Measurements from ENCODE around the gene COL21A1.

Gene COL21A1

GRCh38 chr6:56188429-56188828, 59.0 kb downstream of the COL21A1 start:
- DNase-seq (ENCODE audit: low read depth in 2 of 2): no peak

- no peak for DNase-seq (ENCODE audit: low read depth in 2 of 2)
Measured at GRCh38 chr6:56187686-56188085, 59.7 kb downstream of the COL21A1 start.

GRCh38 chr6:56176741-56177140, 70.6 kb downstream of the COL21A1 start:
- DNase-seq (ENCODE audit: low read depth in 2 of 2): no peak

- DNase-seq (ENCODE audit: low read depth in 2 of 2): no peak
Measured at GRCh38 chr6:56173228-56173627, 74.2 kb downstream of the COL21A1 start.

- DNase-seq (ENCODE audit: low read depth in 2 of 2): no peak
Measured at GRCh38 chr6:56172144-56172543, 75.2 kb downstream of the COL21A1 start.

- DNase-seq (ENCODE audit: low read depth in 2 of 2): no peak
Measured at GRCh38 chr6:56169366-56169765, 78.0 kb downstream of the COL21A1 start.

GRCh38 chr6:56168596-56168995, 78.8 kb downstream of the COL21A1 start:
- no peak for DNase-seq (ENCODE audit: low read depth in 2 of 2)

- DNase-seq (ENCODE audit: low read depth in 2 of 2): no peak
Measured at GRCh38 chr6:56162081-56162480, 85.3 kb downstream of the COL21A1 start.

GRCh38 chr6:56160489-56160888, 86.9 kb downstream of the COL21A1 start:
- DNase-seq (ENCODE audit: low read depth in 2 of 2): no peak

- no peak for DNase-seq (ENCODE audit: low read depth in 2 of 2)
Measured at GRCh38 chr6:56158571-56158970, 88.8 kb downstream of the COL21A1 start.

DNA sequence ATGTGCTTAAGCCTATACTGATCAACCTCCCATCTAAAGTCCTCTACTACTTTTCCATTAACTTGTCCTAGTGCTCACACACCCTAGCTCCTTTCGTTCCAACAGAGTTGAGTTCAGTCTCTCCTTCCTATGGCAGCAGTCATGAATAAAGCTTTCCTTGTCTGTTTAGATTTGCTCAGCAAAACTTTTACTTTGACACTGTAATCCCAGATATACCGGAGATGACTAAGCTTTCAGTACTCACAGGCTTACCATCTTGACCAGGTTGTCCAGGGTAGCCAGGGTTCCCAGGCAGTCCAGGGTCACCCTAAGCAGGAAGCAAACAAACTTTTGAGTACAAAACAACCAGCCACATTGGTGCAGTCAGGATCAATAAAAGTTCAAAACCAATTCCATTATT, 90.7 kb downstream of the COL21A1 start:
- DNase-seq (ENCODE audit: low read depth in 2 of 2): no peak

GRCh38 chr6:56155634-56156141, 91.7 kb downstream of the COL21A1 start:
- DNase-seq (ENCODE audit: low read depth in 2 of 2): no peak

GRCh38 chr6:56154076-56154475, 93.3 kb downstream of the COL21A1 start:
- DNase-seq (ENCODE audit: low read depth in 2 of 2): no peak

DNA sequence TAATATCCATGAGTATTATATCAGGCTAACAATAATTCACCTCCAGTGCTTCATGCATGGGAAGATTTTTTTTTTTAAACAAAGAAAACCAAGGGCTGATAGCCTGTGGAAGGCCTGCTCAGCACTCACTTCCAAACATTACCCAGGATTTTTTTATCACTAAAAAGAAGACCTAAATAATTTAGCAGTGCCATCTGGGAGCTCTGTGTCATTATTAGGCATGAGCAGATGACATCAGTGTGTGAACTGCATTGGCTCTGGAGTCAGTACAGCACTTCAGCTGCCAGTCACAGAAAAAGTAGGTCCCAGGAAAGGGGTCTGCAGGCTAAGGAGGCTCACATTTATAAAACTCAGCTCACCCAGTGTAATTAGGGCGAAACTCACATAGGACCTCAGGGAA, 94.8 kb downstream of the COL21A1 start:
- no peak for DNase-seq (ENCODE audit: low read depth in 2 of 2)

DNA sequence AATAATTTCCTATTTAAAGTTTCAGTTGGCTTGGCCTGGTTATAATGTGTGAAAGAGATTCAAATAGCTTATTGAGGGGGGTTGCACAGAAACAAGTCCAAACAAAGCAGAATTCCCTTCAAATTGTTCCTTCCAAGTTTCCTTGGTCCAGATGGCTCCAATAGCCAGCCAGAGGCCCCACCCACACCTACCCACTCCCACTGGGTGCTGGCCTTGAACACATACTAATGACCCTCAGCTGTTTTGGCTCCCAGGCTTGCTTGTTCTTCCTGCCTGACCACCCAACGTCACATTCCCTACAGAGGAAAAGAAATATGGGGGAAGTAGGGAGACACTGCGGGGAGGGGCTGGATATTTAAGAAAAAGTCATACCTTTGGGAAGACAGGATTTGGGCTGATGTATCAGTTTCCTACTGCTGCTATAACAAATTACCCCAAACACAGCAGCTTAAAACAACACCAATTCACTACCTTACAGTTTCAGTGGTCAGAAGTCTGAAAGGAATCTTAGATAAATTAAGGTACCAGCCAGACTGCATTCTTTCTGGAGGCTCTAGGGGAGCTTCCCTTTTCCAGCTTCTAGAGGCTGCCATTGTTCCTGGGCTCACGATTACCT, 95.7 kb downstream of the COL21A1 start:
- DNase-seq (ENCODE audit: low read depth in 2 of 2): no peak

DNA sequence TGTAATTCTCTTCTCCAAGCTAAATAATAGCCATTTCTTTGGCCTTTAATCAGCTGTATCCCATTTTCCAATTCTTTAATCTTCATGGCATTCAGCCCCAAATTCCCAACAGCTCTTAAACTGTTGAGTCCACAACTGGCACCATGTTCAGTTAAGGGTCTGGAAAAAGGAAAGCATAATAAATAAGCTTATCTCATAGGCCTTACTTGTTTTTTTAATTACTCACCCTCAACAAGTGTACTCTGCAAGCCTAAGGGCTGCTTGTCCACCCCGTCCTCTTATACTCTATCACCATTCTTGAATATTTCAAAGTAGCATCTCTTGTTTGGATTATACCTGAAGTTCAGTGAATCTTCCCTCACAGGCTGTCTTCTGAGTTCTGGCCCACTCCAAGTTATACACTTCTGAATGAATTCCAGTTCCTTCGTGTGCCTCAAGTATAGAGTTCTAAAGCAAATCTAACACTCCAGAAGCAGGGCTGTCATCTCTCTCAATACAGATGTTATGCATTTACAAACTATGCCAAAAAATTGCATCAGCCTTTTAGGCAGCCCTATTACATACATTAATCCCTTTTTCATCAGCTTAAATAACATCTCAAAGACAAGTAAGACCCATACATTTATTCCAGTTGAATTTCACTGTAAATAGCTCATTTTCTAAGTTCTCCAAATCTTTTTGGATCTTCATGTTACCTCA, 98.7 kb downstream of the COL21A1 start:
- DNase-seq (ENCODE audit: low read depth in 2 of 2): no peak

- no peak for DNase-seq (ENCODE audit: low read depth in 2 of 2)
Measured at GRCh38 chr6:56147766-56148165, 99.6 kb downstream of the COL21A1 start.

DNA sequence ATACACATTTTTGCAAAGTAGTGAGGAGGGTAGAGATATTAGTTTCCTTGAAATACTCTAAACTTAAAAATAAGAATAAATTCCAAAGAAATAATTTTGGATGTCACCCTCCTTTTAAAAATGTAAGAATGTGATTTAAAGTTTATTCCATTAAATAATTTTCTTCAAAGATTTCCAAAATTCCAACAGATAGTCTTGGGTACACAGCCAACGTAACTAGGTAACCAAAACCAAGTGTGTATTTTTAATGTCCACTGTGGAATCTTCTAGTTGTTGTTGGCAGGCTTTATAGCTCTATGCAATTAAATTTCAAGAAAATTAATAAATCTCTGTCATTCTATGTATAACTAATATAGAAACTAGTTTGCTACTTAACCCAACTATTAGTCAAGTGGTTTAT, 101.3 kb downstream of the COL21A1 start:
- no peak for DNase-seq (ENCODE audit: low read depth in 2 of 2)

GRCh38 chr6:56145616-56146015, 101.8 kb downstream of the COL21A1 start:
- no peak for DNase-seq (ENCODE audit: low read depth in 2 of 2)

DNA sequence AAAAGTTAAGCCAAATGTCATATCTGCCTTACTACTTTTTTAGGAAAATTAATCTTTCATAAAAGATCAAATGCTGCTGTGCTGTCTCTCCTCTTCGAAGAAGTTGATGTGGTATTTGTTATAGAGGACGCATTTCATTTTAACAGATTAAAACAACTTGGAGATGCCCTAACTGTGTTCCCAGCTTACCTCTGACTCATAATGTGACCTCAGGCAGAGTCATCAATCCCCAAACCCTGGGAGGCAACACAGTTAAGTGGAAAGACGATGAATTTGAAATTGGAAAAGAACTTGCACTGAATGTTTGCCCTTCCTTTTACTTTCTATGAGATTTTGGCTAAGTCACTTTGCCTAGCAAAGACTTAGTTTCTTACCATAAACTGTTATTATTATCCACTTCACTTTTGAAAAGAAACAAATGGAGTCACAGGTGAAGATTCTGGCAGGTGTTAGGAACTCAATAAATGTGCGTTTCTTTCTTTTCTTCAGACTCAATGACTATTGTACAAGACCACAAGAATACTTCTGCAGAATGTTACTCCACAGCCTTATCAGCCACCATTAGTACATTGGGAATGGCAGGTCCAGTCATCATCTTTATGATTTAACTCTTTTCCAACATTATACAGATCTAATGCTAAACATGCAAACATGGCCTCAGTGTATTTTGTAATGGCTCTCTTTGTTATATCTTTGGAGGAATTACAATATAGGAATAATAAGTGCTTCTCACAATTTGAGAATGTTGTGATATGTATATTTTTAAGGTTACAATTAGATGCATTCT, 102.6 kb downstream of the COL21A1 start:
- no peak for DNase-seq (ENCODE audit: low read depth in 2 of 2)

DNA sequence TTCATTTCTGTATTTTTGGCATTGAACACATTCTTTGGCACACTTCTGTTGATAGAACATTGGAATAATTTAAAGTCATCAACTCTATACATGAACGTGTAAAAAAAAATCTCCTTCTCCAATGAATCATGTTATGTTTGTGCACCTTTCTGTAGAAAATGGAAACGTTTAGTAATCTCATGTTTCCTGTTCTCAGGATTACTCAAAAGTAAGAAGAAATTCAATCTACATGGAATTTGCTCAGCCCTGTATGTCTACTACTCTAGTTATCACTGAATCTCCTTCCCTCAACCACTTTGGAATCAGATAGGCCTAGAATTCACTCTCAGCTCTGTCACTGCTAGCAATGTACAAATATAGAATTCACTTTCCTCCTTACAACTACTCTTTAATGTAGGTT, 103.6 kb downstream of the COL21A1 start:
- no peak for DNase-seq (ENCODE audit: low read depth in 2 of 2)

DNA sequence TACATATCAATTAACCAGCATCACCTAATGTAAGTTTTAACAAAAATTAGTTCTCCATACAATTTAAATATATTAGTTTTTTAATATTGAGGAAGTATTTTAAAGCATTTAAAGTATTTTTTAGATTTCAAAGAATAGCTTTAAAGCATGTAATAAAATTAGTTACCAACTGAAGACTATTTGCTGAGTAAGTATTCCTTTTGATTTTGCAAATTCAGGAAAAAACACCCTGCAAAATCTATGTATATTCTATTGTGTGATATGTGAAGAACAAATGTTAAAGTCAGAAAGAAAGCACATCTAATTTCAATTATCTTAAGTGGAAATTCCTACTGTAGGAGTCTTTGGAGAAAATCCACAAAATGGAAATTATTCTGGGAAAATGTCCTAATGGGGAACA, 107.3 kb downstream of the COL21A1 start:
- DNase-seq (ENCODE audit: low read depth in 2 of 2): no peak

GRCh38 chr6:56115715-56116114, 131.7 kb downstream of the COL21A1 start:
- no peak for DNase-seq (ENCODE audit: low read depth in 2 of 2)
